SK-N-SH treated with all-trans-retinoic acid at 6 μM for 48 hours (cell line): ENCODE results near the gene DCP2.

Experiments
- CREB5 ChIP-seq: fragments of 250-450 bp; sonication (Bioruptor Pico); IDR thresholded peaks from 2 replicates; pipeline ENCODE4 v1.5.1; 2020; ENCODE audit warnings: low read depth, mild to moderate bottlenecking, moderate library complexity
- RARB ChIP-seq: fragments of 250-450 bp; sonication (Bioruptor Pico); IDR thresholded peaks from 2 replicates; pipeline ENCODE4 v1.8.0; 2021; ENCODE audit warnings: mild to moderate bottlenecking, moderate library complexity
- TCF4 ChIP-seq: fragments of 250-450 bp; sonication (Bioruptor Pico); IDR thresholded peaks from 2 replicates; pipeline ENCODE4 v1.8.0; 2021; ENCODE audit warnings: mild to moderate bottlenecking, moderate library complexity, borderline replicate concordance
- TOX ChIP-seq: fragments of 250-450 bp; sonication (Bioruptor Pico); IDR thresholded peaks from 2 replicates; pipeline ENCODE4 v1.8.0; 2021; ENCODE audit warnings: mild to moderate bottlenecking, moderate library complexity, borderline replicate concordance
- ZC3H10 ChIP-seq: fragments of 250-450 bp; sonication (Bioruptor Pico); IDR thresholded peaks from 2 replicates; pipeline ENCODE4 v1.5.1; 2021; ENCODE audit warnings: mild to moderate bottlenecking, moderate library complexity
- ZFP3 ChIP-seq: fragments of 250-450 bp; sonication (Bioruptor Pico); IDR thresholded peaks from 2 replicates; pipeline ENCODE4 v1.5.0; 2020; ENCODE audit warnings: mild to moderate bottlenecking, moderate library complexity
- ZNF565 ChIP-seq: fragments of 450-650 bp; formaldehyde crosslinking; conservative IDR thresholded peaks from 2 replicates; pipeline ENCODE4 v1.5.0; 2020; ENCODE audit warnings: low read depth, mild to moderate bottlenecking, moderate library complexity
- TF ChIP-seq, protein P1 (sequence below): fragments of 250-450 bp; sonication (Bioruptor Pico); IDR thresholded peaks from 2 replicates; pipeline ENCODE4 v1.8.0; 2020; ENCODE audit warnings: mild to moderate bottlenecking, moderate library complexity, borderline replicate concordance
- TF ChIP-seq, protein P2 (sequence below): fragments of 250-450 bp; sonication (Bioruptor Pico); IDR thresholded peaks from 2 replicates; pipeline ENCODE4 v1.5.0; 2020; ENCODE audit warnings: mild to moderate bottlenecking, moderate library complexity

DNA sequence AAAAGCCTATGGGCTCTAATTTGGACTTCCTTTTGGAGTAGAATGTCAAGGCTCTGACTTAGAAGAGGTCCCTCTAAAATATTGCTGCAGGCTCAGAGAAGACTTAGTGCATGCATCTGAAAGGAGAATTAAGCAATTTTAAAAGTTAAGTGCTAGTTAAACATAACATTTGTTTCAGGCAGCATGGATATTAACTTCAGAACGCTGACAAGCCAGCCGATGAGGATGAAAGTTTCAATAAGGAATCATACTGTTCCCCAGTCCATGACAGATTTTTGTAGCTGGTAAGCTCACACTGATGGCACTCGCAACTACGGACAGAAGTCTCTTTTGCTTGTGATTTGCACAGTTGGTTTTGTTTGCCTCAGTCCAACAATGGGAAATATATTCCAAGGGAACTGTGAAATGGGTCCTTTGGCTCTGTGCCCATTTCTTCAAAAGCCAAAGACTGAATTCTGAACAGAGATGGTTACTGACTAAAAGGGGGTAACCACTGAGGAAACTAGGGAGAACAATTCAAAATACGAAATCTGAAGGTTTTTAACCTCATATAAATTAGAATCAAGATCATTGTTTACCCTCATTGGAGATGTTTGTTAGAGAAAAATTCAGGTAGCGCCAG, 47.6 kb downstream of the DCP2 start:
- TF ChIP-seq ZNF565 (CRISPR knock-in tag): no peak
- TF ChIP-seq, protein P1, sequence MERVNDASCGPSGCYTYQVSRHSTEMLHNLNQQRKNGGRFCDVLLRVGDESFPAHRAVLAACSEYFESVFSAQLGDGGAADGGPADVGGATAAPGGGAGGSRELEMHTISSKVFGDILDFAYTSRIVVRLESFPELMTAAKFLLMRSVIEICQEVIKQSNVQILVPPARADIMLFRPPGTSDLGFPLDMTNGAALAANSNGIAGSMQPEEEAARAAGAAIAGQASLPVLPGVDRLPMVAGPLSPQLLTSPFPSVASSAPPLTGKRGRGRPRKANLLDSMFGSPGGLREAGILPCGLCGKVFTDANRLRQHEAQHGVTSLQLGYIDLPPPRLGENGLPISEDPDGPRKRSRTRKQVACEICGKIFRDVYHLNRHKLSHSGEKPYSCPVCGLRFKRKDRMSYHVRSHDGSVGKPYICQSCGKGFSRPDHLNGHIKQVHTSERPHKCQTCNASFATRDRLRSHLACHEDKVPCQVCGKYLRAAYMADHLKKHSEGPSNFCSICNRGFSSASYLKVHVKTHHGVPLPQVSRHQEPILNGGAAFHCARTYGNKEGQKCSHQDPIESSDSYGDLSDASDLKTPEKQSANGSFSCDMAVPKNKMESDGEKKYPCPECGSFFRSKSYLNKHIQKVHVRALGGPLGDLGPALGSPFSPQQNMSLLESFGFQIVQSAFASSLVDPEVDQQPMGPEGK: no peak
- TF ChIP-seq, protein P2, sequence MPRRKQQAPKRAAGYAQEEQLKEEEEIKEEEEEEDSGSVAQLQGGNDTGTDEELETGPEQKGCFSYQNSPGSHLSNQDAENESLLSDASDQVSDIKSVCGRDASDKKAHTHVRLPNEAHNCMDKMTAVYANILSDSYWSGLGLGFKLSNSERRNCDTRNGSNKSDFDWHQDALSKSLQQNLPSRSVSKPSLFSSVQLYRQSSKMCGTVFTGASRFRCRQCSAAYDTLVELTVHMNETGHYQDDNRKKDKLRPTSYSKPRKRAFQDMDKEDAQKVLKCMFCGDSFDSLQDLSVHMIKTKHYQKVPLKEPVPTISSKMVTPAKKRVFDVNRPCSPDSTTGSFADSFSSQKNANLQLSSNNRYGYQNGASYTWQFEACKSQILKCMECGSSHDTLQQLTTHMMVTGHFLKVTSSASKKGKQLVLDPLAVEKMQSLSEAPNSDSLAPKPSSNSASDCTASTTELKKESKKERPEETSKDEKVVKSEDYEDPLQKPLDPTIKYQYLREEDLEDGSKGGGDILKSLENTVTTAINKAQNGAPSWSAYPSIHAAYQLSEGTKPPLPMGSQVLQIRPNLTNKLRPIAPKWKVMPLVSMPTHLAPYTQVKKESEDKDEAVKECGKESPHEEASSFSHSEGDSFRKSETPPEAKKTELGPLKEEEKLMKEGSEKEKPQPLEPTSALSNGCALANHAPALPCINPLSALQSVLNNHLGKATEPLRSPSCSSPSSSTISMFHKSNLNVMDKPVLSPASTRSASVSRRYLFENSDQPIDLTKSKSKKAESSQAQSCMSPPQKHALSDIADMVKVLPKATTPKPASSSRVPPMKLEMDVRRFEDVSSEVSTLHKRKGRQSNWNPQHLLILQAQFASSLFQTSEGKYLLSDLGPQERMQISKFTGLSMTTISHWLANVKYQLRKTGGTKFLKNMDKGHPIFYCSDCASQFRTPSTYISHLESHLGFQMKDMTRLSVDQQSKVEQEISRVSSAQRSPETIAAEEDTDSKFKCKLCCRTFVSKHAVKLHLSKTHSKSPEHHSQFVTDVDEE: no peak
- no peak for TF ChIP-seq TCF4 (CRISPR knock-in tag)
- TF ChIP-seq ZFP3 (CRISPR knock-in tag): no peak
- TF ChIP-seq CREB5 (CRISPR knock-in tag): no peak
- no peak for TF ChIP-seq RARB (CRISPR knock-in tag)
- TF ChIP-seq ZC3H10 (CRISPR knock-in tag): no peak
- no peak for TF ChIP-seq TOX (CRISPR knock-in tag)
